HUES6 (cell line): Measurements from ENCODE around the gene SELENOP.

Experiments
- H3K27ac ChIP-seq: 2 replicates; pipeline ENCODE4 v1.7.0; 2013; ENCODE audit warnings: low read depth, mild to moderate bottlenecking, low read length, inconsistent platforms
- H3K27me3 ChIP-seq: 2 replicates; pipeline ENCODE4 v1.6.1; 2013; ENCODE audit warnings: low read length; ENCODE audit not compliant: control insufficient read depth, insufficient read depth
- H3K36me3 ChIP-seq: 2 replicates; pipeline ENCODE4 v1.6.1; 2013; ENCODE audit warnings: low read length; ENCODE audit not compliant: control insufficient read depth, insufficient read depth
- H3K4me1 ChIP-seq: 2 replicates; pipeline ENCODE4 v1.6.1; 2013; ENCODE audit warnings: low read length; ENCODE audit not compliant: control insufficient read depth, insufficient read depth
- H3K4me3 ChIP-seq: 2 replicates; pipeline ENCODE4 v1.5.1; 2013; ENCODE audit warnings: low read depth, low read length
- H3K9ac ChIP-seq: one replicate; pipeline ENCODE4 v1.6.1; 2013; ENCODE audit warnings: mild to moderate bottlenecking, low read length
- H3K9me3 ChIP-seq: 2 replicates; pipeline ENCODE4 v1.6.1; 2013; ENCODE audit warnings: low read depth, low read length; ENCODE audit not compliant: control insufficient read depth, insufficient read depth

SELENOP gene

DNA sequence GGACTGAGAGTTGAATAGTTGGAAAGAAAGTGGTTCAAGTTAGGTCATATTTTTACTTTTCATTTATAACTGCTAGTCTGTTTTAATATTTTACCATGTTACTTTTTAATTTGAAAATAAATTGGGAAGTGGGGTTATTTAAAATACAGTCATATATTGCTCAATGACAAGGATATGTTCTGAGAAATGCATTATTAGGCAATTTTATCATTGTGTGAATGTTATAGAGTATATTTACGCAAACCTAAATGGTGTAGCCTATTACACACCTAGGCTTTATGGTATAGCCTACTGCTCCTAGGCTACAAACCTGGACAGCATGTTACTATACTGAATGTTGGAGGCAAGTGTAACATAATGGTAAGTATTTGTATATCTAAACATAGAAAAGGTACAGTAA, 49.9 kb downstream of the SELENOP start:
- no peaks in the 10 kb centered on the region for H3K27me3 ChIP-seq
- no peak overlapping the region for H3K27ac ChIP-seq
- peaks cover 9% of the 10 kb centered on the region for H3K4me1 ChIP-seq
- H3K4me3 ChIP-seq: no peak overlapping the region
- H3K9me3 ChIP-seq: no peaks in the 10 kb centered on the region
- H3K9ac ChIP-seq: no peak overlapping the region
- H3K36me3 ChIP-seq: no peaks in the 10 kb centered on the region

DNA sequence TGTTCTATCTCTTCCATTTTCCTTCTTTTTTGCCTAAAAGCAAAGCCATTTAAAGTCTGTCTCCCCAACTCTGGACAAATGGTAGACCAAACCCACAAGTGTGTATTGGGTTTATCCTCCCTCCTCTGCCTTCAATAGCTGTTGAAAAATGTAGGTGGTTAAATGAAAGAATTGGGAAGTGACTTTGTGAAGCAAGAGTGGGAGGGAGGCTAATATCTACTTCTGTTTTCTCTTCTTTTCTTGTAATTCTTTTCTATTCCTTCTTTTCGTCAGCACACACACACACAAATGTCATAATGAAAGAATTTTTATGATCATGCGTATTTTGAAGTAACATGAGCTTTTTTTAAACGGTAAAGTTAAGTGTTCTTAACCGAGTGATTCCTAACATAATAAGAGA, 51.3 kb downstream of the SELENOP start:
- Histone ChIP-seq H3K9me3 (no peaks in the 10 kb centered on the region), H3K36me3 (no peaks in the 10 kb centered on the region), H3K27ac (no peak overlapping the region), H3K4me3 (no peak overlapping the region), H3K27me3 (no peaks in the 10 kb centered on the region), H3K4me1 (peaks cover 9% of the 10 kb centered on the region), H3K9ac (no peak overlapping the region)

DNA sequence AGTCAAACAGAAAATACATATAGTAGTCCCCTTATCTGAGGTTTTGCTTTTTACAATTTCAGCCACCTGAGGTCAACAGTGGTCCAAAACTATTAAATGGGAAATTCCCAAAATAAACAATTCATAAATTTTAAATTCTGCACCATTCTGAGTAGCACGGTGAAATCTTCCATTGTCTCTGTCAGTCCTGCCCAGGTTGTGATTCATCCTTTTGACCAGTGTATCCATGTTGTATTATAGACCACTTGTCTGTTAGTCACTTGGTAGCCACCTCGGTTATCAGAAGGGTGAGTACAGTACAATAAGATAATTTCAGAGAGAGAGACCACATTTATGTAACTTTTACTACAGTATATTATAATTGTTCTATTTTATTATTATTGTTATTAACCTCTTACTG, 52.2 kb downstream of the SELENOP start:
- no peak overlapping the region for H3K9ac ChIP-seq
- no peak overlapping the region for H3K4me3 ChIP-seq
- no peaks in the 10 kb centered on the region for H3K27me3 ChIP-seq
- no peaks in the 10 kb centered on the region for H3K9me3 ChIP-seq
- peaks cover 9% of the 10 kb centered on the region for H3K4me1 ChIP-seq
- no peaks in the 10 kb centered on the region for H3K36me3 ChIP-seq
- no peak overlapping the region for H3K27ac ChIP-seq

DNA sequence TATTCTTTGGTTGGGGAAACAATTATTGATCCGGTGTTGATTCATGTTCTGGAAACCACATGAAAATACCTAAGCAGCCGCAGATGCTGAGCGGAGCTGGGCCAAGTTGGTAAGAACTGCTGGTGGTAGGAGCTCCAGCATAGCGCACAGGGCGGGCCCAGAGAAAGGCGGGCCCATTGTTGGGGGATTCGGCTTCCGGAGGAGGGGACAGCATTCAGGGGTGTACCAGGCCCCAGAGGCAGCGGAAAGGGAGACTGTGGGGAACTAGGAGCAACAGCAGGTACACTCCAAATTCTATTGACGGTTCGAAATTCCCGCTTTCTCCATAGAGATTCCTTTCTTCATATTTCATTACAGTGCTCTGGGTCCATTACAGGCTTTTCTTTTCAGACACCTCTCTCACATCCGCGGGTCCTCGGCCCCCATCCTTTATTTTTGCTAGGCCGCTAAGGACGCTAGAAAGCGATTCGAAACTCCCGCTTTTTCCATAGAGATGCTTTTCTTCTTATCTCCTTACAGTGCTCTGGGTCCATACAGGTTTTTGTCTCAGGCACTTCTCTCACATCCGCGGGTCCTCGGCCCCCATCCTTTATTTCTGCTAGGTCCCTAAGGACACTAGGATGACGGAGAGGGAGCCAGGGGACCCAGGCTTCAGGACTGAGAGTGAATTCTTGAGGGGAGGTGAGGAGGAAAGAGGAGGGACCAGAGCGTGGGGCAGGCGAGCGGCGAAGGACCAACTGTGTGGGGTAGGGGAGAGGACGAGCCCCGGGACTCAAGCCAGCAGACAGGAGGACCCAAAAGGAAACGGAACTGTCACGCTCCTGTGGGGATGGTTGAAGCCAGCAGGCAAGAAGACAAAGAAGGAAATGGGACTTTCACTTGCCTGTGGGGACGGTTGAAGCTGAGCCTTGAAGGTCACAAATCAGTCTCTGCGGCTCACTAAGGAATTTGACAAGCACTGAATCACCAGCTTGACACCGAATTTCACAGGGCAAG, 54.8 kb downstream of the SELENOP start, which contains the start of gene CCDC152:
Gene CCDC152, plus strand, starts transcription at position 213 of the 996 bp plus-strand sequence. CDS start 2,304 bp downstream, outside the sequence.
- Histone ChIP-seq H3K9me3 (no peaks in the 10 kb centered on the region), H3K27me3 (no peaks in the 10 kb centered on the region), H3K4me1 (peaks cover 9% of the 10 kb centered on the region), H3K9ac (peak within 1 kb of the TSS; percentile 56), H3K36me3 (no peaks in the 10 kb centered on the region), H3K4me3 (peak within 1 kb of the TSS; percentile 60), H3K27ac (no peak within 1 kb of the TSS)

DNA sequence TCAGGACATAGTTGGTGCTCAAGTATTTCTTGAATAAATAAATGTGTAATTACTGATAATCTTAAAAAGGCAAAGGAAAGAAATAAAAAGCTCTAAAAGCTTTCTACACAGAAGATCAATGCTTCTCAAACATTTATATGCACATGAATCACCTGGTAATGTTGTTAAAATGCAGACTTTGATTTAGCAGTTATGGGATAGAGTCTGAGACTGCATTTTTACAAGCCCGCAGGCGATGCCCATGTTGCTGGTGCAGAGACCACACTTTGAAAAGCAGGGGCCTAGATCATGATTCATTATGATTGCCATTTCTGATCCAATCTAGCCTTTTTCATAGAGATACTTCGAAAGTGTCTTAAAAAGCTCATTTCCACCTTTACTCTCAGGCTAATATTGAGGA, 58.6 kb downstream of the SELENOP start:
- no peak overlapping the region for H3K27ac ChIP-seq

DNA sequence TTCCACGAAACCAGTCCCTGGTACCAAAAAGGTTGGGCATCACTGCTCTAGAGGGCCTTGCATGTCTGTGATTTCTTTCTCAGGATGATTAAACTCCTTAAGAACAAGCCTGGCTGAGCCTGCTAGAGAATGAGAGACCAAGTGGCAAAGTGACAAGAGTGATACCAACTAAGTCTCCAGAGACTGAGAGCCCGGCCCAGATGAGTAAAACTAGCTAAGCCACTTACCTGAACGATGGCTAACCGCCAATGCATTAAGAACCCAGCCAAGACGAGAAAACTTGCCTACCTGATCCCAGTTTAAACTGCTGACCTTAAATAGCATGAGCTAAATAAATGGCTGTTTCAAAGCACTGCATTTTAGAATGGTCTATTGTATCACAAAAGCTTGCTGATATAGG, 60.6 kb downstream of the SELENOP start:
- H3K27ac ChIP-seq: no peak overlapping the region
- H3K9ac ChIP-seq: no peak overlapping the region
- no peaks in the 10 kb centered on the region for H3K27me3 ChIP-seq
- no peaks in the 10 kb centered on the region for H3K9me3 ChIP-seq
- H3K4me1 ChIP-seq: no peaks in the 10 kb centered on the region
- H3K36me3 ChIP-seq: no peaks in the 10 kb centered on the region
- no peak overlapping the region for H3K4me3 ChIP-seq

More for the DNA sequence above, 58.6 kb downstream of the SELENOP start:
- Histone ChIP-seq H3K36me3 (no peaks in the 10 kb centered on the region), H3K4me1 (peaks cover 4% of the 10 kb centered on the region; the same call in 1 of the 2 replicates), H3K9ac (no peak overlapping the region), H3K27me3 (no peaks in the 10 kb centered on the region), H3K4me3 (no peak overlapping the region), H3K9me3 (no peaks in the 10 kb centered on the region)

DNA sequence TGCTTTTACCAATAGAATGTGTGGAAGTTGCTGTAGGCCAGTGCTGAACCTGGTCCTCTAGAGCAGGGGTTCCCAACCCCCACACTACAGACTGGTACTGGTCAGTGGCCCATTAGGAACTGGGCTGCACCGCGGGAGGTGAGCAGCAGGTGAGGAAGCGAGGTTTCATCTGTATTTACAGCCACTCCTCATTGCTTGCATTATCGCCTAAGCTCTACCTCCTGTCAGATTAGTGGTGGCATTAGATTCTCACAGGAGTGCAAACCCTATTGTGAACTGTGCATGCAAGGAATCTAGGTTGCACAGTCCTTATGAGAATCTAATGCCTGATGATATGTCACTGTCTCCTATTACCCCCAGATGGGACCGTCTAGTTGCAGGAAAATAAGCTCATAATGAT, 61.2 kb downstream of the SELENOP start:
- H3K36me3 ChIP-seq: no peaks in the 10 kb centered on the region
- no peak overlapping the region for H3K4me3 ChIP-seq
- no peaks in the 10 kb centered on the region for H3K27me3 ChIP-seq
- H3K9me3 ChIP-seq: no peaks in the 10 kb centered on the region
- no peak overlapping the region for H3K9ac ChIP-seq
- no peak overlapping the region for H3K27ac ChIP-seq
- H3K4me1 ChIP-seq: no peaks in the 10 kb centered on the region
